IMR-90 (cell line): ENCODE results near the gene LCN10. TPM values are rescaled to one million over a fixed set of nuclear protein-coding genes. Genes with fewer than 3 reads are reported as not detected.

Source experiments
- ATAC-seq: fragments of 200-7000 bp; cut with Tn5 transposase; 2 replicates; pipeline ENCODE4 v1.9.1; 2020; ENCODE audit warnings: low read depth, mild to moderate bottlenecking, moderate library complexity
- BruUV-seq: library from RNA; stranded (reverse); fragments of 400-500 nt; replicated peaks from 2 replicates; lab custom pipeline; 2021; lab: Mats Ljungman, UMichigan
- CTCF ChIA-PET: fragments of 300-600 bp; formaldehyde crosslinking; extraction: SDS; loops from one replicate; lab custom pipeline; 2021; ENCODE audit warnings: antibody characterized with exemption; lab: Yijun Ruan, JAX
- POLR2A ChIA-PET: fragments of 300-600 bp; sonication (Branson Sonifier 250); formaldehyde crosslinking; loops from one replicate; lab custom pipeline; 2022; ENCODE audit warnings: antibody characterized with exemption; ENCODE audit not compliant: unreplicated experiment; lab: Charles Lee
- DNase-seq: peaks from one replicate; pipeline ENCODE4 v3.0.0; 2013
- H2AFZ ChIP-seq: replicated peaks from 2 replicates; pipeline ENCODE3; 2013; ENCODE audit warnings: low read length, mild to moderate bottlenecking; ENCODE audit not compliant: poor library complexity
- H2AK5ac ChIP-seq: 2 replicates; pipeline ENCODE4 v1.6.1; 2013; ENCODE audit warnings: low read depth, low read length, inconsistent platforms
- H2AK9ac ChIP-seq: replicated peaks from 2 replicates; pipeline ENCODE3; 2013; ENCODE audit warnings: mild to moderate bottlenecking, low read depth, low read length, moderate library complexity; ENCODE audit not compliant: poor library complexity
- H2BK120ac ChIP-seq: 2 replicates; pipeline ENCODE4 v1.6.1; 2013; ENCODE audit warnings: low read depth, low read length, inconsistent platforms
- H2BK15ac ChIP-seq: 3 replicates; pipeline ENCODE4 v1.6.1; 2013; ENCODE audit warnings: low read depth, low read length, inconsistent platforms
- H2BK20ac ChIP-seq: 2 replicates; pipeline ENCODE4 v1.6.1; 2013; ENCODE audit warnings: low read depth, mild to moderate bottlenecking, inconsistent platforms, low read length, moderate library complexity
- H2BK5ac ChIP-seq: 2 replicates; pipeline ENCODE4 v1.6.1; 2013; ENCODE audit warnings: mild to moderate bottlenecking, low read depth, low read length, inconsistent platforms; ENCODE audit not compliant: poor library complexity, severe bottlenecking
- H3K14ac ChIP-seq: replicated peaks from 2 replicates; pipeline ENCODE4 v1.6.1; 2013; ENCODE audit warnings: low read depth, low read length, inconsistent platforms
- H3K18ac ChIP-seq: 2 replicates; pipeline ENCODE4 v1.6.1; 2013; ENCODE audit warnings: low read depth, low read length, control low read depth
- H3K23ac ChIP-seq: 2 replicates; pipeline ENCODE4 v1.6.1; 2013; ENCODE audit warnings: low read depth, low read length, inconsistent platforms
- H3K27ac ChIP-seq: 2 replicates; pipeline ENCODE4 v1.5.1; 2013; ENCODE audit warnings: mild to moderate bottlenecking, control low read depth, low read length; ENCODE audit not compliant: insufficient read depth
- H3K27me3 ChIP-seq: 2 replicates; pipeline ENCODE4 v1.6.1; 2013; ENCODE audit warnings: low read length; ENCODE audit not compliant: control insufficient read depth, insufficient read depth
- H3K36me3 ChIP-seq: 2 replicates; pipeline ENCODE4 v1.6.1; 2013; ENCODE audit warnings: low read length, mixed read lengths; ENCODE audit not compliant: control insufficient read depth, insufficient read depth
- H3K4ac ChIP-seq: 2 replicates; pipeline ENCODE4 v1.6.1; 2013; ENCODE audit warnings: low read depth, low read length, inconsistent platforms
- H3K4me1 ChIP-seq: 2 replicates; pipeline ENCODE4 v1.6.1; 2013; ENCODE audit warnings: low read length, mixed read lengths; ENCODE audit not compliant: control insufficient read depth, insufficient read depth
- H3K4me2 ChIP-seq: 2 replicates; pipeline ENCODE4 v1.6.1; 2013; ENCODE audit warnings: low read depth, mild to moderate bottlenecking, control low read depth, low read length, moderate library complexity
- H3K4me3 ChIP-seq: 2 replicates; pipeline ENCODE4 v1.5.1; 2013; ENCODE audit warnings: low read depth, mild to moderate bottlenecking, control low read depth, low read length, moderate library complexity; ENCODE audit not compliant: insufficient read depth
- H3K56ac ChIP-seq: 2 replicates; pipeline ENCODE4 v1.6.1; 2013; ENCODE audit warnings: low read length, inconsistent platforms; ENCODE audit not compliant: insufficient read depth; ENCODE audit errors: extremely low read depth
- H3K79me1 ChIP-seq, 2 experiments: 2 replicates each; pipeline ENCODE4 v1.6.1; 2013; ENCODE audit warnings: low read length in 2 of 2, inconsistent platforms in 1 of 2, low read depth in 1 of 2
- H3K9ac ChIP-seq: 2 replicates; pipeline ENCODE4 v1.6.1; 2013; ENCODE audit warnings: low read depth, low read length, control low read depth
- H3K9me1 ChIP-seq: 2 replicates; pipeline ENCODE4 v1.6.1; 2013; ENCODE audit warnings: low read length, inconsistent platforms; ENCODE audit not compliant: insufficient read depth
- H3K9me3 ChIP-seq: 2 replicates; pipeline ENCODE4 v1.6.1; 2013; ENCODE audit warnings: low read length; ENCODE audit not compliant: control insufficient read depth, insufficient read depth
- H4K20me1 ChIP-seq: 2 replicates; pipeline ENCODE4 v1.6.1; 2013; ENCODE audit warnings: low read length, inconsistent platforms; ENCODE audit not compliant: insufficient read depth
- H4K5ac ChIP-seq: 2 replicates; pipeline ENCODE4 v1.6.1; 2013; ENCODE audit warnings: mild to moderate bottlenecking, low read depth, low read length, control low read depth
- H4K8ac ChIP-seq, 2 experiments: 2 replicates each; pipeline ENCODE4 v1.6.1; 2013; ENCODE audit warnings: low read depth in 2 of 2, low read length in 2 of 2, control low read depth in 1 of 2, inconsistent platforms in 1 of 2
- H4K91ac ChIP-seq: 2 replicates; pipeline ENCODE4 v1.6.1; 2013; ENCODE audit warnings: low read depth, low read length, inconsistent platforms; ENCODE audit not compliant: insufficient read depth
- BHLHE40 ChIP-seq: fragments of 150-350 bp; IDR thresholded peaks from 2 replicates; pipeline ENCODE4 v1.6.1; 2016; ENCODE audit warnings: mild to moderate bottlenecking, low read depth, low read length
- CEBPB ChIP-seq: IDR thresholded peaks from 2 replicates; pipeline ENCODE4 v1.6.1; 2012; ENCODE audit warnings: low read depth, low read length, improper control_type of control experiment
- CHD1 ChIP-seq: IDR thresholded peaks from 2 replicates; pipeline ENCODE4 v1.6.1; 2012; ENCODE audit warnings: low read depth, low read length, improper control_type of control experiment
- FOS ChIP-seq: fragments of 150-350 bp; IDR thresholded peaks from 2 replicates; pipeline ENCODE4 v1.6.1; 2016; ENCODE audit warnings: low read depth, low read length
- MAFK ChIP-seq: IDR thresholded peaks from 2 replicates; pipeline ENCODE4 v1.6.1; 2012; ENCODE audit warnings: low read depth, low read length, improper control_type of control experiment
- MAZ ChIP-seq: IDR thresholded peaks from 2 replicates; pipeline ENCODE4 v1.6.1; 2012; ENCODE audit warnings: low read depth, mild to moderate bottlenecking, low read length, improper control_type of control experiment, moderate library complexity, borderline replicate concordance
- MXI1 ChIP-seq: IDR thresholded peaks from 2 replicates; pipeline ENCODE4 v1.6.1; 2012; ENCODE audit warnings: low read depth, mild to moderate bottlenecking, low read length, moderate library complexity, borderline replicate concordance
- NFE2L2 ChIP-seq: fragments of 150-350 bp; IDR thresholded peaks from 2 replicates; pipeline ENCODE4 v1.6.1; 2016; ENCODE audit warnings: low read depth, mild to moderate bottlenecking, low read length
- POLR2A ChIP-seq: IDR thresholded peaks from 2 replicates; pipeline ENCODE4 v1.6.1; 2012; ENCODE audit warnings: mild to moderate bottlenecking, low read depth, low read length
- RAD21 ChIP-seq: IDR thresholded peaks from 2 replicates; pipeline ENCODE4 v1.6.1; 2012; ENCODE audit warnings: low read length, improper control_type of control experiment
- RCOR1 ChIP-seq: IDR thresholded peaks from 2 replicates; pipeline ENCODE4 v1.6.1; 2012; ENCODE audit warnings: mild to moderate bottlenecking, low read length, improper control_type of control experiment; ENCODE audit not compliant: insufficient replicate concordance
- RFX5 ChIP-seq: IDR thresholded peaks from 2 replicates; pipeline ENCODE4 v1.8.0; 2012; ENCODE audit warnings: low read depth, mild to moderate bottlenecking, low read length, moderate library complexity
- SMC3 ChIP-seq: fragments of 150-350 bp; IDR thresholded peaks from 2 replicates; pipeline ENCODE4 v1.6.1; 2016; ENCODE audit warnings: low read depth, mild to moderate bottlenecking, antibody characterized with exemption, low read length, moderate library complexity
- USF2 ChIP-seq: fragments of 150-350 bp; IDR thresholded peaks from 2 replicates; pipeline ENCODE4 v1.6.1; 2017; ENCODE audit warnings: mild to moderate bottlenecking, antibody characterized with exemption, low read length, low read depth
- WGBS, 2 experiments: methylation state at CpG; one replicate each; pipeline versions ENCODE4 v1.1.5 to v1.1.7; 2013; ENCODE audit warnings: missing lambda C conversion rate in 2 of 2; ENCODE audit not compliant: insufficient read length in 1 of 2; ENCODE audit errors: extremely low coverage in 2 of 2; 5-methylcytosine and 5-hydroxymethylcytosine counted together
- dilution Hi-C: fragments of 300-500 bp; cut with HindIII; formaldehyde crosslinking; loops from one replicate; pipeline ENCODE4 v1.14.3; 2018; ENCODE audit warnings: low sequenced_read_pairs; ENCODE audit not compliant: unreplicated experiment
- in situ Hi-C: fragments of 300-500 bp; cut with MboI; formaldehyde crosslinking; loops from 3 replicates; pipeline ENCODE4 v1.14.3; 2019; ENCODE audit warnings: low sequenced_read_pairs, inconsistent platforms, mixed read lengths
- intact Hi-C: fragments of 100-400 bp; cut with micrococcal nuclease; formaldehyde crosslinking; loops from 2 replicates; pipeline ENCODE4 v1.10.0; 2022
- polyA plus RNA-seq, 3 experiments: library from polyadenylated mRNA; depleted of rRNA; stranded (reverse); fragments of >200 nt; gene quantifications; 2 replicates each; pipeline ENCODE4 v1.2.3, GENCODE V29; 2012; ENCODE audit warnings: low replicate concordance in 1 of 3
- total RNA-seq: library from RNA; depleted of rRNA; stranded (reverse); fragments of >200 nt; gene quantifications from 2 replicates; pipeline ENCODE4 v1.2.3, GENCODE V29; 2012
- TF ChIP-seq, protein P1 (sequence below): conservative IDR thresholded peaks from 2 replicates; pipeline ENCODE4 v1.5.1; 2012; ENCODE audit warnings: mild to moderate bottlenecking, low read depth, low read length, improper control_type of control experiment
- TF ChIP-seq, protein P2 (sequence below): fragments of 150-350 bp; IDR thresholded peaks from 2 replicates; pipeline ENCODE4 v1.6.1; 2016; ENCODE audit warnings: low read depth, mild to moderate bottlenecking, low read length, moderate library complexity, borderline replicate concordance

Gene LCN10
- total and polyA plus RNA-seq, 2 of the 4 experiments (the other 2 are of a cell fraction): not detected

- no peak overlapping the region for H3K4me2 ChIP-seq
- no peak overlapping the region for H4K91ac ChIP-seq
- H3K27me3 ChIP-seq: peaks cover 16% of the 10 kb centered on the region
- H3K9ac ChIP-seq: no peak overlapping the region
- no peak overlapping the region for H3K14ac ChIP-seq
- DNase-seq (no peak), ATAC-seq (no peak)
- H3K56ac ChIP-seq: no peak overlapping the region
- no peaks in the 10 kb centered on the region for H3K9me3 ChIP-seq
- 84% methylated on average over 15 of the region's 23 CpGs; no CpG with 5 or more reads in 1 of the 2 experiments for WGBS, 2 experiments
- H3K23ac ChIP-seq: no peak overlapping the region
- H3K18ac ChIP-seq: no peak overlapping the region
- no peaks in the 10 kb centered on the region for H3K79me1 ChIP-seq
- no peak overlapping the region for H3K4me3 ChIP-seq
- intact Hi-C loops (loop anchor here (1.0 kb wide), 1 partner anchor 30 kb away; no protein-coding TSS in a partner anchor), in situ Hi-C loops (no loop called here), dilution Hi-C loops (no loop called here)
- 0 out of 2 replicates have a peak, but pooled peaks cover 2% of the 10 kb centered on the region for H3K4me1 ChIP-seq
- H2BK20ac ChIP-seq: no peak overlapping the region
- H4K8ac ChIP-seq: no peak overlapping the region
- H4K5ac ChIP-seq: no peak overlapping the region
- no peak overlapping the region for H2AK5ac ChIP-seq
- H2BK120ac ChIP-seq: no peak overlapping the region
- BruUV-seq: no TSS peak
- H3K27ac ChIP-seq: no peak overlapping the region
- no peaks in the 10 kb centered on the region for H3K36me3 ChIP-seq
- H3K4ac ChIP-seq: no peak overlapping the region
- H4K20me1 ChIP-seq: no peaks in the 10 kb centered on the region
- CTCF ChIA-PET: no interaction called here
- no peak overlapping the region for H2BK5ac ChIP-seq
- H2AFZ ChIP-seq: no peak overlapping the region
- POLR2A ChIA-PET: no interaction called here
- no peaks in the 10 kb centered on the region for H3K9me1 ChIP-seq
- H2AK9ac ChIP-seq: peak overlapping the region; percentile 24
- no peak overlapping the region for H2BK15ac ChIP-seq
- TF ChIP-seq USF2 (no peak), CHD1 (no peak), MAZ (no peak), MAFK (no peak), RAD21 (no peak), SMC3 (no peak), RCOR1 (no peak), POLR2A (no peak), BHLHE40 (no peak), CEBPB (no peak), RFX5 (no peak), FOS (no peak), NFE2L2 (no peak), MXI1 (no peak)
- TF ChIP-seq, protein P1, sequence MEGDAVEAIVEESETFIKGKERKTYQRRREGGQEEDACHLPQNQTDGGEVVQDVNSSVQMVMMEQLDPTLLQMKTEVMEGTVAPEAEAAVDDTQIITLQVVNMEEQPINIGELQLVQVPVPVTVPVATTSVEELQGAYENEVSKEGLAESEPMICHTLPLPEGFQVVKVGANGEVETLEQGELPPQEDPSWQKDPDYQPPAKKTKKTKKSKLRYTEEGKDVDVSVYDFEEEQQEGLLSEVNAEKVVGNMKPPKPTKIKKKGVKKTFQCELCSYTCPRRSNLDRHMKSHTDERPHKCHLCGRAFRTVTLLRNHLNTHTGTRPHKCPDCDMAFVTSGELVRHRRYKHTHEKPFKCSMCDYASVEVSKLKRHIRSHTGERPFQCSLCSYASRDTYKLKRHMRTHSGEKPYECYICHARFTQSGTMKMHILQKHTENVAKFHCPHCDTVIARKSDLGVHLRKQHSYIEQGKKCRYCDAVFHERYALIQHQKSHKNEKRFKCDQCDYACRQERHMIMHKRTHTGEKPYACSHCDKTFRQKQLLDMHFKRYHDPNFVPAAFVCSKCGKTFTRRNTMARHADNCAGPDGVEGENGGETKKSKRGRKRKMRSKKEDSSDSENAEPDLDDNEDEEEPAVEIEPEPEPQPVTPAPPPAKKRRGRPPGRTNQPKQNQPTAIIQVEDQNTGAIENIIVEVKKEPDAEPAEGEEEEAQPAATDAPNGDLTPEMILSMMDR: no peak
- TF ChIP-seq, protein P2, sequence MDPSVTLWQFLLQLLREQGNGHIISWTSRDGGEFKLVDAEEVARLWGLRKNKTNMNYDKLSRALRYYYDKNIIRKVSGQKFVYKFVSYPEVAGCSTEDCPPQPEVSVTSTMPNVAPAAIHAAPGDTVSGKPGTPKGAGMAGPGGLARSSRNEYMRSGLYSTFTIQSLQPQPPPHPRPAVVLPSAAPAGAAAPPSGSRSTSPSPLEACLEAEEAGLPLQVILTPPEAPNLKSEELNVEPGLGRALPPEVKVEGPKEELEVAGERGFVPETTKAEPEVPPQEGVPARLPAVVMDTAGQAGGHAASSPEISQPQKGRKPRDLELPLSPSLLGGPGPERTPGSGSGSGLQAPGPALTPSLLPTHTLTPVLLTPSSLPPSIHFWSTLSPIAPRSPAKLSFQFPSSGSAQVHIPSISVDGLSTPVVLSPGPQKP: no peak
Measured at GRCh38 chr9:136695955-136696354, 46.8 kb downstream of the LCN10 start.
